ENCODE data around the gene SLC34A1. TPM values are rescaled to one million over a fixed set of nuclear protein-coding genes. Genes with fewer than 3 reads are reported as not detected.

Gene SLC34A1
- total RNA-seq, 1 experiment from 2014 or later: 0.19 TPM

GRCh38 chr5:177349362-177349647, 34.9 kb upstream of the SLC34A1 start:
- Mint-ChIP-seq H3K4me1 (ENCODE audit: low read depth, unreplicated experiment) (peaks cover 49% of the 10 kb centered on the region), H3K36me3 (ENCODE audit: insufficient read depth, unreplicated experiment) (peaks cover 71% of the 10 kb centered on the region), H3K27me3 (ENCODE audit: unreplicated experiment) (no peaks in the 10 kb centered on the region), H3K4me3 (ENCODE audit: low read depth, unreplicated experiment) (peak overlapping the region; percentile 86), H3K27ac (ENCODE audit: unreplicated experiment) (peak overlapping the region; percentile 77), H3K9me3 (ENCODE audit: low read depth, unreplicated experiment) (peaks cover under 1% of the 10 kb centered on the region)
- CTCF ChIA-PET: interaction anchor here (0.7 to 3.3 kb wide), 2 partner anchors 40 to 53 kb away, joined by 3 to 11 read pairs; no protein-coding TSS in a partner anchor
- intact Hi-C loops (cut with micrococcal nuclease; ENCODE audit: unreplicated experiment): no loop called here
- no peak for DNase-seq
- TF ChIP-seq CTCF (IDR thresholded peaks at IDR 0.05; ENCODE audit: unreplicated experiment): no peak
- no TSS peak for BruUV-seq (replicated peaks)

DNA sequence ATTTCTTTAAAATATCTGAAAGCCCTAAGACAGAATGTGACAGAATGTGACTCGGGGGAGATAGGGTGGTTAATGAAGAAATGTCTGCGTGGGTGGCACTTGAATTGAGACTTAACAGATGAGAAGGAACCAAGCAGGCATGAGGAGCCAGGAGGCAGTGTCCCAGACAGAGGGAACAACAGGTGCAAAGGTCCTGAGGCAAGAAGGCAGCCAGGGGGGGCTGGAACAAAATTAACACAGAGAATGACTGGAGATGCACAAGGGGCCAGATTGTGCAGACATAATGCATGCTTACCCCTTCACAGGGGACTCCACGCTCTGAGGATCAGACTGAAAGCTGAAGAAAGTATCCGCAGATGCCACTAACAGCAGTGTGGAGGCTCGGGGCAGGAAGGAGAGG, 34.5 kb upstream of the SLC34A1 start:
- no TSS peak for BruUV-seq (replicated peaks)
- CTCF ChIA-PET: interaction anchor here (1.5 to 3.3 kb wide), 3 partner anchors 11 to 40 kb away, joined by 3 to 11 read pairs (median 9); no protein-coding TSS in a partner anchor
- DNase-seq: no peak
- Mint-ChIP-seq H3K4me1 (ENCODE audit: low read depth, unreplicated experiment) (peaks cover 53% of the 10 kb centered on the region), H3K4me3 (ENCODE audit: low read depth, unreplicated experiment) (peak overlapping the region; percentile 86), H3K27me3 (ENCODE audit: unreplicated experiment) (no peaks in the 10 kb centered on the region), H3K9me3 (ENCODE audit: low read depth, unreplicated experiment) (peaks cover 5% of the 10 kb centered on the region), H3K36me3 (ENCODE audit: insufficient read depth, unreplicated experiment) (peaks cover 73% of the 10 kb centered on the region), H3K27ac (ENCODE audit: unreplicated experiment) (peak overlapping the region; percentile 77)
- intact Hi-C loops (cut with micrococcal nuclease; ENCODE audit: unreplicated experiment): loop anchor here (5.0 kb wide), 1 partner anchor 32 kb away; no protein-coding TSS in a partner anchor
- no peak for TF ChIP-seq CTCF (IDR thresholded peaks at IDR 0.05; ENCODE audit: unreplicated experiment)

GRCh38 chr5:177350776-177351391, 33.4 kb upstream of the SLC34A1 start:
- peaks cover 5% of the 10 kb centered on the region for H3K9me3 Mint-ChIP-seq (ENCODE audit: low read depth, unreplicated experiment)
- DNase-seq: no peak
- intact Hi-C loops (cut with micrococcal nuclease; ENCODE audit: unreplicated experiment): loop anchor here (5.0 kb wide), 1 partner anchor 34 kb away; no protein-coding TSS in a partner anchor
- H3K4me1 Mint-ChIP-seq (ENCODE audit: low read depth, unreplicated experiment): peaks cover 61% of the 10 kb centered on the region
- CTCF ChIA-PET: interaction anchor here (0.6 to 3.3 kb wide), 10 partner anchors 12 to 1589 kb away, joined by 3 to 16 read pairs (median 6); no protein-coding TSS in a partner anchor
- TSS peak; percentile 36 for BruUV-seq (replicated peaks)
- H3K36me3 Mint-ChIP-seq (ENCODE audit: insufficient read depth, unreplicated experiment): peaks cover 68% of the 10 kb centered on the region
- H3K4me3 Mint-ChIP-seq (ENCODE audit: low read depth, unreplicated experiment): peak overlapping the region; percentile 86
- no peaks in the 10 kb centered on the region for H3K27me3 Mint-ChIP-seq (ENCODE audit: unreplicated experiment)
- H3K27ac Mint-ChIP-seq (ENCODE audit: unreplicated experiment): peak overlapping the region; percentile 96
- TF ChIP-seq CTCF (IDR thresholded peaks at IDR 0.05; ENCODE audit: unreplicated experiment): no peak

GRCh38 chr5:177351392-177352329, 32.6 kb upstream of the SLC34A1 start, which contains the start of gene LMAN2:
LMAN2 (minus strand) TSS chr5:177351668; CDS start chr5:177351647, 21 bp downstream.
- Mint-ChIP-seq H3K36me3 (ENCODE audit: insufficient read depth, unreplicated experiment) (peaks cover 60% of the 10 kb centered on the region), H3K9me3 (ENCODE audit: low read depth, unreplicated experiment) (peaks cover 5% of the 10 kb centered on the region), H3K27ac (ENCODE audit: unreplicated experiment) (peak within 1 kb of the TSS; percentile 96), H3K27me3 (ENCODE audit: unreplicated experiment) (no peaks in the 10 kb centered on the region), H3K4me1 (ENCODE audit: low read depth, unreplicated experiment) (peaks cover 57% of the 10 kb centered on the region), H3K4me3 (ENCODE audit: low read depth, unreplicated experiment) (peak within 1 kb of the TSS; percentile 86)
- peak; percentile 94 for DNase-seq
- CTCF ChIA-PET: interaction anchor here (0.6 to 3.3 kb wide), 14 partner anchors 17 to 1590 kb away, joined by 3 to 16 read pairs (median 4); no protein-coding TSS in a partner anchor
- TF ChIP-seq CTCF (IDR thresholded peaks at IDR 0.05; ENCODE audit: unreplicated experiment): no peak
- TSS peak; percentile 83 for BruUV-seq (replicated peaks)
- intact Hi-C loops (cut with micrococcal nuclease; ENCODE audit: unreplicated experiment): loop anchor here (5.0 kb wide), 1 partner anchor 34 kb away; no protein-coding TSS in a partner anchor

Measured in Calu3 (cell line).